Natural killer cell (primary cell): ENCODE results near the gene CDKL4. TPM values are rescaled to one million over a fixed set of nuclear protein-coding genes. Genes with fewer than 3 reads are reported as not detected.
"Not testable (repeated sequence)": the region's sequence is repeated elsewhere in the genome, so short reads cannot be mapped to it uniquely, and the experiment has no call there.

Experiments used
- ATAC-seq, 3 donors: fragments of 150-1000 bp in 2 of 3; fragments of 200-7000 bp in 1 of 3; cut with Tn5 transposase; 1 replicate in 1 of 3; 2 replicates in 2 of 3; pipeline ENCODE4 v1.10.0; 2021; ENCODE audit warnings: mild to moderate bottlenecking in 2 of 3, moderate library complexity in 2 of 3
- DNase-seq, 2 donors: peaks; one replicate each; pipeline versions ENCODE4 v3.0.0 to v3.0.0-alpha.2; 2013 to 2021; ENCODE audit warnings: mixed read lengths in 1 of 2
- H3K27ac ChIP-seq: one replicate; pipeline ENCODE4 v1.5.1; 2013; ENCODE audit warnings: mild to moderate bottlenecking, low read length
- H3K27me3 ChIP-seq: one replicate; pipeline ENCODE4 v1.6.1; 2013; ENCODE audit warnings: low read length; ENCODE audit not compliant: control insufficient read depth, insufficient read depth
- H3K36me3 ChIP-seq: one replicate; pipeline ENCODE4 v1.6.1; 2013; ENCODE audit warnings: low read length; ENCODE audit not compliant: control insufficient read depth, insufficient read depth
- H3K4me1 ChIP-seq: one replicate; pipeline ENCODE4 v1.6.1; 2013; ENCODE audit warnings: low read length; ENCODE audit not compliant: control insufficient read depth, insufficient read depth
- H3K4me3 ChIP-seq: one replicate; pipeline ENCODE4 v1.5.1; 2013; ENCODE audit warnings: low read length
- H3K9me3 ChIP-seq: one replicate; pipeline ENCODE4 v1.6.1; 2013; ENCODE audit warnings: low read length; ENCODE audit not compliant: control insufficient read depth, insufficient read depth
- H3K27ac Mint-ChIP-seq, 2 donors: one replicate each; pipeline ENCODE4 v1.8.0; 2022; ENCODE audit warnings: mild to moderate bottlenecking in 2 of 2, mixed read lengths in 2 of 2, moderate library complexity in 1 of 2
- H3K27me3 Mint-ChIP-seq, 2 donors: one replicate each; pipeline ENCODE4 v1.8.0; 2022; ENCODE audit warnings: low read depth in 2 of 2, mixed read lengths in 2 of 2
- H3K36me3 Mint-ChIP-seq: one replicate; pipeline ENCODE4 v1.8.0; 2022; ENCODE audit warnings: mixed read lengths
- H3K4me1 Mint-ChIP-seq, 2 donors: one replicate each; pipeline ENCODE4 v1.8.0; 2022; ENCODE audit warnings: mixed read lengths in 2 of 2
- H3K4me3 Mint-ChIP-seq: one replicate; pipeline ENCODE4 v1.8.0; 2022; ENCODE audit warnings: mild to moderate bottlenecking, moderate library complexity, mixed read lengths
- H3K9me3 Mint-ChIP-seq, 2 donors: one replicate each; pipeline ENCODE4 v1.8.0; 2022; ENCODE audit warnings: mixed read lengths in 2 of 2
- WGBS: methylation state at CpG from one replicate; pipeline ENCODE4 v1.1.7; 2013; ENCODE audit warnings: missing lambda C conversion rate; ENCODE audit not compliant: insufficient coverage; 5-methylcytosine and 5-hydroxymethylcytosine counted together
- intact Hi-C: fragments of 100-400 bp; cut with micrococcal nuclease; formaldehyde crosslinking; loops from one replicate; pipeline ENCODE4 v1.14.2; 2022
- total RNA-seq, 4 donors: library from RNA; stranded (reverse); fragments of 120-200 nt in 1 of 4; gene quantifications; one replicate each; pipeline versions ENCODE4 v1.2.3 to v1.2.4, GENCODE V29; 2013 to 2022
- TF ChIP-seq, protein P1 (sequence below): fragments of 200-600 bp; IDR thresholded peaks from one replicate; pipeline ENCODE4 v1.8.0; 2022; ENCODE audit warnings: antibody characterized with exemption

Gene CDKL4
- total RNA-seq, 3 donors from 2014 or later (not counting 1 experiment from before 2014, with no cell fraction given): not detected

DNA sequence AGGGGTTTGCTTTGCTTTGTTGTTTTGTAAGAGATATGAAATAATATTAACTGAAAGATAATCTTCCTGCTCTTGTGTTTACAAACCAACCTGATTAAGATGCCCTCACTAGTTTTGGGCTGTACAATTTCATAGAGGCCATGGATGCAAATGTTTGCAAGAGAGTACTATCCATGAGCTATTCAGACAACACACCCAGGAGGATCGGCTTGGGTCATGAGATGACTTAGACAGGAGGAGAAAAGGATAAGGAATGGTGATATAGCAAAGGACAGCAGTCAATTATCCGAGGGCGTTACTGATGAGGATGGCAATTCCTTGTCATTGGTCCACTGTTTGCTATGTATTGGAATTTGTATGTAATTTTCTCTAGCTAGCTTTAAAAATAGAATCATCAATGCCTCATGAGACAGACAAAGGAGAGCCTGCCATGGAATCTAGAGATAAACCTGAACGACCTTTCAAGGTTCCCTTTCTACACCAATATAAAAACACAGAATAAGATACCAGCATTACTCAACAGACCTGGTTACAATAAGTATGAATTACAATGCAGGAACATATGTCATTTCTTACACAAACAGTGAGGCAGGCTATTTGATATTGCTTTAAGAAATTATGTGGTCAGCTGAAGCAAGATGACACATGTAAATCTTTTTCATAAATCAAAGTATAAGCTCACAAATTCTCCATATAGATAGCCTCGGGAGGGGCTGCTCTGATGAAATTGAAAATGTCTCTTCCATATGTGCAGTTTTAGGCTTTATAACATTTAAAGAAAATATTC is 68.6 kb downstream of the CDKL4 start:
- Mint-ChIP-seq H3K27ac (no peak overlapping the region), H3K9me3 (no peaks in the 10 kb centered on the region), H3K36me3 (no peaks in the 10 kb centered on the region), H3K4me3 (no peak overlapping the region), H3K27me3 (no peaks in the 10 kb centered on the region), H3K4me1 (peaks cover 0 to 6% of the 10 kb centered on the region in 2 donors)
- 90% methylated on average over 5 of the region's 5 CpGs for WGBS
- H3K36me3 ChIP-seq: no peaks in the 10 kb centered on the region
- H3K27ac ChIP-seq: no peak overlapping the region
- intact Hi-C loops: no loop called here
- H3K4me3 ChIP-seq: no peak overlapping the region
- H3K27me3 ChIP-seq: no peaks in the 10 kb centered on the region
- TF ChIP-seq, protein P1, sequence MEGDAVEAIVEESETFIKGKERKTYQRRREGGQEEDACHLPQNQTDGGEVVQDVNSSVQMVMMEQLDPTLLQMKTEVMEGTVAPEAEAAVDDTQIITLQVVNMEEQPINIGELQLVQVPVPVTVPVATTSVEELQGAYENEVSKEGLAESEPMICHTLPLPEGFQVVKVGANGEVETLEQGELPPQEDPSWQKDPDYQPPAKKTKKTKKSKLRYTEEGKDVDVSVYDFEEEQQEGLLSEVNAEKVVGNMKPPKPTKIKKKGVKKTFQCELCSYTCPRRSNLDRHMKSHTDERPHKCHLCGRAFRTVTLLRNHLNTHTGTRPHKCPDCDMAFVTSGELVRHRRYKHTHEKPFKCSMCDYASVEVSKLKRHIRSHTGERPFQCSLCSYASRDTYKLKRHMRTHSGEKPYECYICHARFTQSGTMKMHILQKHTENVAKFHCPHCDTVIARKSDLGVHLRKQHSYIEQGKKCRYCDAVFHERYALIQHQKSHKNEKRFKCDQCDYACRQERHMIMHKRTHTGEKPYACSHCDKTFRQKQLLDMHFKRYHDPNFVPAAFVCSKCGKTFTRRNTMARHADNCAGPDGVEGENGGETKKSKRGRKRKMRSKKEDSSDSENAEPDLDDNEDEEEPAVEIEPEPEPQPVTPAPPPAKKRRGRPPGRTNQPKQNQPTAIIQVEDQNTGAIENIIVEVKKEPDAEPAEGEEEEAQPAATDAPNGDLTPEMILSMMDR: no peak
- no peaks in the 10 kb centered on the region for H3K9me3 ChIP-seq
- ATAC-seq (no peak), DNase-seq (no peak)
- no peaks in the 10 kb centered on the region for H3K4me1 ChIP-seq

DNA sequence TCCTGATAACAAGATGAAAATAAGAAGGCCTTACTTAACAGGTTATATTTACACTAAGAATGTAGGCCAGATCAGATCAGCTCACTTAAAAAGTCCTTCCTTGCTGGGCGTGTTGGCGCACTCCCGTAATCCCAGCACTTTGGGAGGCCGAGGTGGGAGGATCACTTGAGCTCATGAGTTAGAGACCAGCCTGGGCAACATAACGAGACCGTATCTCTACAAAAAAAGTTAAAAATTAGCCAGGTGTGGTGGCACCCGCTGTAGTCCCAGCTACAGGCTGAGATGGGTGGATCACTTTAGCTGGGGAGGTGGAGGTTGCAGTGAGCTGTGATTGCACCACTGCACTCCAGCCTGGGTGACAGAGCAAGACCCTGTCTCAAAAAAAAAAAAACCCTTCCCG is 69.7 kb downstream of the CDKL4 start:
- H3K27ac Mint-ChIP-seq: no peak overlapping the region
- Histone ChIP-seq H3K9me3 (no peaks in the 10 kb centered on the region), H3K36me3 (no peaks in the 10 kb centered on the region), H3K27ac (no peak overlapping the region), H3K27me3 (no peaks in the 10 kb centered on the region), H3K4me1 (no peaks in the 10 kb centered on the region), H3K4me3 (no peak overlapping the region)
- TF ChIP-seq, protein P1: no peak
- DNase-seq (no peak), ATAC-seq (no peak)
- intact Hi-C loops: no loop called here
- H3K36me3 Mint-ChIP-seq: no peaks in the 10 kb centered on the region
- 97% methylated on average over 7 of the region's 8 CpGs for WGBS
- no peaks in the 10 kb centered on the region for H3K9me3 Mint-ChIP-seq
- H3K4me3 Mint-ChIP-seq: no peak overlapping the region
- H3K27me3 Mint-ChIP-seq: no peaks in the 10 kb centered on the region
- H3K4me1 Mint-ChIP-seq: peaks cover 0 to 6% of the 10 kb centered on the region in 2 donors

DNA sequence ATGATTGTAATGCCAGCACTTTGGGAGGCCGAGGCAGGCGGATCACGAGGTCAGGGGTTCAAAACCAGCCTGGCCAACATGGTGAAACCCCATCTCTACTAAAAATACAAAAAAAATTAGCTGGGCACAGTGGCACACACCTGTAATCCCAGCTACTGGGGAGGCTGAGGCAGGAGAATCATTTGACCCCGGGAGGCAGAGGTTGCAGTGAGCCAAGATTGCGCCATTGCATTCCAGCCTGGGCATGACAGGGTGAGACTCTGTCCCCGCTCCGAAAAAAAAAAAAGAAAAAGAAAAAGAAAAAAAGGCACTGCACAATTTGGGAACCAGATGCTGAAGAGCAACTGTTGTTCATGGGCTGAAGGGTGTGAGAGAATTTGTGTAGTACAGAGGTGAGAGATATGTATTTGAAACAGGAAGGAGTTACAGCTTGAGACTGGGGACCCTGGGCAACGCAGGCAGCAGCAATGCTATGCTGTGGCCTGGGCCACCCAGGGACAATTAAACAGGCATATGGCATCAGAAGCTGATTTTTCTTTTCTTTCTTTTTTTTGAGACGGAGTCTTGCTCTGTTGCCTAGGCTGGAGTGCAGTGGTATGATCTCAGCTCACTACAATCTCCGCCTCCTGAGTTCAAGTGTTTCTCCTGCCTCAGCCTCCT is 71.6 kb downstream of the CDKL4 start:
- intact Hi-C loops, H3K36me3 Mint-ChIP-seq: not testable (repeated sequence)

DNA sequence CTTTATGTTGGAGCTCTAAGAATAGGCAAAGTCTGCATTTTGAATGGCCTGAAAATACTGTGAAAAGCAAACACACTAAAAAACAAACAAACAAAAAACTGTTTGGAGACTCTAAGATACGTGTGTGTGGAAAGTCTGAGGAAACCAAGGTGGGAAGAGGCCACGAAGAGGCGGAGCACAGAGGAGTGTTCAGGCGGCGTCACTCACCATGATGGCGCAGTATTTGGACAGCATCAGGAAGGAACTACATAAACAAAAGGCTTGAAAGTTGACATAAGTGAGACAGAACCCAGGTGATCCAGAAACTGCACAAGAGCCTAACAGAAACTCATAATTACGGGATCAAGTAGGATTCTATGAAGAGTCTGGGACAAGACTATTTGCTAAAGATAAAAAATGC is 72.1 kb downstream of the CDKL4 start:
- WGBS: 91% methylated on average over 7 of the region's 7 CpGs
- intact Hi-C loops: no loop called here
- H3K4me1 ChIP-seq: no peaks in the 10 kb centered on the region
- Mint-ChIP-seq H3K4me3 (no peak overlapping the region), H3K4me1 (peaks cover 0 to 6% of the 10 kb centered on the region in 2 donors), H3K9me3 (no peaks in the 10 kb centered on the region), H3K27me3 (no peaks in the 10 kb centered on the region), H3K36me3 (no peaks in the 10 kb centered on the region), H3K27ac (no peak overlapping the region)
- H3K27ac ChIP-seq: no peak overlapping the region
- no peaks in the 10 kb centered on the region for H3K27me3 ChIP-seq
- H3K36me3 ChIP-seq: no peaks in the 10 kb centered on the region
- TF ChIP-seq, protein P1: no peak
- DNase-seq (no peak), ATAC-seq (no peak)
- no peaks in the 10 kb centered on the region for H3K9me3 ChIP-seq
- no peak overlapping the region for H3K4me3 ChIP-seq

More for the DNA sequence above, 71.6 kb downstream of the CDKL4 start:
- H3K27ac Mint-ChIP-seq, H3K36me3 ChIP-seq, H3K27ac ChIP-seq, H3K4me3 ChIP-seq, DNase-seq, H3K4me3 Mint-ChIP-seq, H3K4me1 Mint-ChIP-seq, H3K4me1 ChIP-seq, H3K9me3 ChIP-seq, H3K27me3 Mint-ChIP-seq, H3K27me3 ChIP-seq, H3K9me3 Mint-ChIP-seq, ATAC-seq: not testable (repeated sequence)
- 92% methylated on average over 7 of the region's 10 CpGs for WGBS
